Stimulated activated naive B cell treated with anti-CD40 and anti-IgM and Interleukin-4, amounts not matched to agents 10 μg/mL and 1 μg/mL and 100 μg/mL, for 72 hours (primary cell): ENCODE measurements around the gene F13B.
"Not testable (repeated sequence)": the region's sequence is repeated elsewhere in the genome, so short reads cannot be mapped to it uniquely, and the experiment has no call there.

Source experiments
- ATAC-seq, 2 donors: fragments of 150-1000 bp; cut with Tn5 transposase; replicated peaks; 2 replicates each; pipeline ENCODE4 v1.10.0; 2021; ENCODE audit warnings: moderate library complexity in 1 of 2
- DNase-seq: peaks from one replicate; pipeline ENCODE4 v3.0.0; 2021
- H3K27ac Mint-ChIP-seq: one replicate; pipeline ENCODE4 v1.8.0; 2022; ENCODE audit warnings: mild to moderate bottlenecking, mixed read lengths
- H3K27me3 Mint-ChIP-seq, 2 donors: one replicate each; pipeline ENCODE4 v1.8.0; 2022; ENCODE audit warnings: mixed read lengths in 2 of 2
- H3K36me3 Mint-ChIP-seq, 2 donors: one replicate each; pipeline ENCODE4 v1.8.0; 2022; ENCODE audit warnings: mixed read lengths in 2 of 2, mild to moderate bottlenecking in 1 of 2
- H3K4me1 Mint-ChIP-seq, 2 donors: one replicate each; pipeline ENCODE4 v1.8.0; 2022; ENCODE audit warnings: mixed read lengths in 2 of 2, mild to moderate bottlenecking in 1 of 2
- H3K4me3 Mint-ChIP-seq, 2 donors: one replicate each; pipeline ENCODE4 v1.8.0; 2022; ENCODE audit warnings: mild to moderate bottlenecking in 2 of 2, mixed read lengths in 2 of 2, moderate library complexity in 1 of 2
- H3K9me3 Mint-ChIP-seq, 2 donors: one replicate each; pipeline ENCODE4 v1.8.0; 2022; ENCODE audit warnings: mixed read lengths in 2 of 2, mild to moderate bottlenecking in 1 of 2

F13B gene, protein sequence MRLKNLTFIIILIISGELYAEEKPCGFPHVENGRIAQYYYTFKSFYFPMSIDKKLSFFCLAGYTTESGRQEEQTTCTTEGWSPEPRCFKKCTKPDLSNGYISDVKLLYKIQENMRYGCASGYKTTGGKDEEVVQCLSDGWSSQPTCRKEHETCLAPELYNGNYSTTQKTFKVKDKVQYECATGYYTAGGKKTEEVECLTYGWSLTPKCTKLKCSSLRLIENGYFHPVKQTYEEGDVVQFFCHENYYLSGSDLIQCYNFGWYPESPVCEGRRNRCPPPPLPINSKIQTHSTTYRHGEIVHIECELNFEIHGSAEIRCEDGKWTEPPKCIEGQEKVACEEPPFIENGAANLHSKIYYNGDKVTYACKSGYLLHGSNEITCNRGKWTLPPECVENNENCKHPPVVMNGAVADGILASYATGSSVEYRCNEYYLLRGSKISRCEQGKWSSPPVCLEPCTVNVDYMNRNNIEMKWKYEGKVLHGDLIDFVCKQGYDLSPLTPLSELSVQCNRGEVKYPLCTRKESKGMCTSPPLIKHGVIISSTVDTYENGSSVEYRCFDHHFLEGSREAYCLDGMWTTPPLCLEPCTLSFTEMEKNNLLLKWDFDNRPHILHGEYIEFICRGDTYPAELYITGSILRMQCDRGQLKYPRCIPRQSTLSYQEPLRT

DNA sequence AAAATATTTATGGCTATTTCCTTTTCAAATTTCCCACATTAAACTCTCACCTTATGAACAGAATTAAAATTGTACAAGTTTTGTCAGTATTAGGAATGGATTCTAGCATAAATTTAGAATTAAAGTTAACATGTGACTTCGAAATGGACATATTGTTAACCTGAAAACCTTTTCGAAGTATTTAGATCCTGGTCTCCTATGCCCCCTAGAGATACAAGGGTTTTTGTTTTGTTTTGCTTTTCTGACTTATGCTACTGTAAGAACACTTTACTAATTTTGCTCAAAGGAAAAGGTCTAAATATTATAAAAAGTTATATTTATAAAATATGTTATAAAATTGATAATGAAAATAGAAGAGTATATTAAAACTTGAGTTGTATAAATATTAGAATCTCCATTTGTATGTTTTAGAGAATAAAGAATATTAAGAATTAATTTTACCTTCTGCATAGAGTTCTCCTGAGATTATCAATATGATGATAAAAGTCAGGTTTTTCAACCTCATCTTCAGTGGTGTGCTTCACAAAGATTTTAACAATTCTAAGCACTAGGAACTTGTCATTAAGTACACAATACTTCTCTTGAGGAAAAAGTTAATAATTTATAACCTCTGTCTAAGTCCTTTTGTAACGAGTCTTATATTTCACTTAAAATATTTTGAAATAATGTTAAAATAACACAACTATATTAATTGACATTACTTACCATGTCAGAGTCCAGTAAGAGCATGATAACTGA lies at the start of gene F13B:
F13B (minus strand) TSS at position 542 of the 738 bp plus-strand sequence; CDS start at position 505, 37 bp downstream.
- no peak for ATAC-seq
- Mint-ChIP-seq H3K27ac (no peak within 1 kb of the TSS), H3K9me3 (peaks cover 0 to 7% of the 10 kb centered on the region in 2 donors), H3K27me3 (no peaks in the 10 kb centered on the region), H3K4me1 (no peaks in the 10 kb centered on the region), H3K4me3 (no peak within 1 kb of the TSS), H3K36me3 (no peaks in the 10 kb centered on the region)
- DNase-seq: no peak

DNA sequence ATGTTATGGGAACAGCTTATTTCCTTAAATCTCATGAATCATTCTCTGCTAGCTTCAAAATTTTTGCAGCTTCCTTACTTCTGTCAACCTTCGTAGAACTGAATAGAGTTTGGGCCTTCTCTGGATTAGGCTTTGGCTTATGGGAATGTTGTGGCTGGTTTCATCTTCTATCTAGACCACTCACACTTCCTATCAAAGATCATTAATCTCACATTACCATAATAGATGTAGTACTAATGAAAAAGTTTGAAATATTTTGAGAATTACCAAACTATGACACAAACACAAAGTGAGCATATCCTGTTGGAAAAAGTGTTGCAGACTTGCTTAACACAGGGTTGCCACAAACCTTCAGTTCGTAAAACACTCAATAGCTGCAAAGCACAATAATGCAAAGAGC lies 49.1 kb upstream of the F13B start:
- no peaks in the 10 kb centered on the region for H3K36me3 Mint-ChIP-seq

DNA sequence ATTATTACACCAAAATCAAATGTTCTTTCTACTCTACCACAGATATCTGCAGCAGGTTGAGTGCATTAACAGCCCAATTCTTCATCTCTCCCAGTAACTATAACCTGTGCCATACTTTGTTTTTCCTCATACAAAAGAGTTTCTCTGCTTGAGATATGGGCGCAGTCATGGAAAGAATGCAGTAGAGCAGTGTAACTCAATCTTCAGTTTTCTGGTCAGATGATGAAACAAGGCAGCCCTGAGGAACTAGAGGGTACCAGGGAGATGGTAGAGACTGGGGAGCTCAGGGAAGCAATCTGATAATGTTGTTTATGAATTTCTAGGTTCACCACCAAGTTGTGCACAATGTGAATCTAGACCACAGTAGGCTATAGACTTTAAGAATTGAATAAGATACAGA lies 39.8 kb upstream of the F13B start:
- Mint-ChIP-seq H3K27ac (no peak overlapping the region), H3K4me1 (no peaks in the 10 kb centered on the region), H3K9me3 (no peaks in the 10 kb centered on the region), H3K36me3 (no peaks in the 10 kb centered on the region), H3K27me3 (no peaks in the 10 kb centered on the region), H3K4me3 (no peak overlapping the region)
- ATAC-seq: no peak
- DNase-seq: no peak

More for the DNA sequence above, 49.1 kb upstream of the F13B start:
- peaks cover 0 to 3% of the 10 kb centered on the region in 2 donors for H3K9me3 Mint-ChIP-seq
- no peak overlapping the region for H3K4me3 Mint-ChIP-seq
- no peak overlapping the region for H3K27ac Mint-ChIP-seq
- no peaks in the 10 kb centered on the region for H3K27me3 Mint-ChIP-seq
- DNase-seq: no peak
- no peaks in the 10 kb centered on the region for H3K4me1 Mint-ChIP-seq
- no peak for ATAC-seq

DNA sequence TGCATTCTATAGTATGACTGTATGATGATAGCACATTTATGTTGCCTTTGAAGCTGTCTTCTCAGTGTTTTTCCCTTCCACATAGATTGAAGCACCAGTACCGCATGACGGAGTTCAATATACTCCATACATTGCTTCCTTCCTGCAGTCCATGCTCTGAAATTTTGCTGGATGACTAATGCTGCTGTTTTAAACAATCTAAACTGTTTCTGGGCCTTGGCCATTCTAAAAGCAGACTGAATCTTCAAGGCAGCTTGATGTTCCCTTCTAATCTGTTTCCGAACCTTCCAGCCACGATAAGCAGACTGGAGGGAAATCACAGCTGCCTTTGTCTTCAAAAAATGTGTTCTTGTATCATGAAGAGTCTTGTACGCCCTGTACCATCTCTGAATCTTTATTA lies 36.2 kb upstream of the F13B start:
- no peak overlapping the region for H3K27ac Mint-ChIP-seq
- DNase-seq (no peak), ATAC-seq (no peak)
- no peaks in the 10 kb centered on the region for H3K27me3 Mint-ChIP-seq
- H3K4me1 Mint-ChIP-seq: no peaks in the 10 kb centered on the region
- no peaks in the 10 kb centered on the region for H3K36me3 Mint-ChIP-seq
- no peaks in the 10 kb centered on the region for H3K9me3 Mint-ChIP-seq
- no peak overlapping the region for H3K4me3 Mint-ChIP-seq

DNA sequence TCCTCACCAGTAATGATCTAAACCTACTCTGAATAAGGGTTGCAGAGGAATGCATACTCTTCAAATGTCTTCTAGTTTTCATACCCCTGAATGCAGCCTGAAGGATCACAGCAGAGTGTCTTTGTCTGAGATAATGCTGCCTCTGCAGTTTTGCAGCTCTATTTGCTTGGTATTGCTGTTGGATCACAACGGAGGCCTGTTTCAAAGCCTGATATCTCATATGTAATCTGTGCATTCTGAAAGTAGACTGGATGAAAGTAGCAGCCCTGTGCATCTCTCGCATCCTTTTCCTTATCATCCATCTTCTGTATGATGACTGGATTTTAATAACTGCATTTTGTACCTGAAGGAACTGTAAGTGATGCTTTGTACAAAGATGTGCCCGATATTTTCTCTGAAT lies 34.9 kb upstream of the F13B start:
- DNase-seq (no peak), ATAC-seq (no peak)
- no peaks in the 10 kb centered on the region for H3K4me1 Mint-ChIP-seq
- H3K27ac Mint-ChIP-seq: no peak overlapping the region
- no peaks in the 10 kb centered on the region for H3K9me3 Mint-ChIP-seq
- H3K4me3 Mint-ChIP-seq: no peak overlapping the region
- H3K27me3 Mint-ChIP-seq: no peaks in the 10 kb centered on the region
- H3K36me3 Mint-ChIP-seq: no peaks in the 10 kb centered on the region

DNA sequence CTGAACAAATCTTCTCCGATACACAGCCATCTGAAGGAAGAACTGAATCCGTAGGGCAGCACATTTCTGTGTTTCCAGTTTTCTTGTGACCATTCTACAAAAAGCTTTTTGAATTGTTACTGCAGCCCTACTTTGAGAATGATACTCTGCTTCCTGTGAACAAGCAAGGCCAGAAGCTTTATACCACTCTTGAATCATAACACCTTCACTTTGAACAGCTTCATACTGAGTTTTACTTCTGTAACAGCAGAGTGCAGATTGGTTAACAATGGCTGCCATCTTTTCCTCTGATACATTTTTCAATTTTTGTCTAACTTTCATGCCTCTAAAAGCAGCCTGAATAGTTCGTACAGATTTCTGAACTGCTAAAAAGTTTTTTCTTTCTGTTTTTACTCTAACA lies 33.6 kb upstream of the F13B start:
- no peaks in the 10 kb centered on the region for H3K9me3 Mint-ChIP-seq
- no peaks in the 10 kb centered on the region for H3K36me3 Mint-ChIP-seq
- no peak for DNase-seq
- no peaks in the 10 kb centered on the region for H3K27me3 Mint-ChIP-seq
- H3K4me3 Mint-ChIP-seq: no peak overlapping the region
- no peaks in the 10 kb centered on the region for H3K4me1 Mint-ChIP-seq
- H3K27ac Mint-ChIP-seq: no peak overlapping the region
- no peak for ATAC-seq

DNA sequence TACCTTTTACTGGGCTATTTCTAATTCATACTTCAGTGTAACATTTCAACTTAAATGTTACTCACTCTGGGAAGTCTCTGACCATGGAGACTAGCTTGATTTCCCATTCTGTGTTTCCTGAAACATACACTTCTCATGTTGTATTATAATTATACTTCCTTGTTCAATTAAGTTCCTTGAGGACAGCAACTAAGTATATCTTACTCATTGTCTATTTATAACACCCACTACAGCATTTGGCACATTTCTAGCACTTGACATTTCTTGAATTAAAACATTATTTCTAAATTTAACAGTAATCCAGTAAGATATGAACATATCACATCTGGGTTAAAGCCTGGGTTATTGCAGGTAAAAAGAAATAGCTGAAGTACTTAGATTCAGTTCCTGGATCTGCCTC lies 32.4 kb upstream of the F13B start:
- DNase-seq: no peak
- no peak for ATAC-seq
- H3K9me3 Mint-ChIP-seq: no peaks in the 10 kb centered on the region
- no peak overlapping the region for H3K4me3 Mint-ChIP-seq
- H3K4me1 Mint-ChIP-seq: no peaks in the 10 kb centered on the region
- H3K36me3 Mint-ChIP-seq: no peaks in the 10 kb centered on the region
- no peaks in the 10 kb centered on the region for H3K27me3 Mint-ChIP-seq
- H3K27ac Mint-ChIP-seq: no peak overlapping the region

DNA sequence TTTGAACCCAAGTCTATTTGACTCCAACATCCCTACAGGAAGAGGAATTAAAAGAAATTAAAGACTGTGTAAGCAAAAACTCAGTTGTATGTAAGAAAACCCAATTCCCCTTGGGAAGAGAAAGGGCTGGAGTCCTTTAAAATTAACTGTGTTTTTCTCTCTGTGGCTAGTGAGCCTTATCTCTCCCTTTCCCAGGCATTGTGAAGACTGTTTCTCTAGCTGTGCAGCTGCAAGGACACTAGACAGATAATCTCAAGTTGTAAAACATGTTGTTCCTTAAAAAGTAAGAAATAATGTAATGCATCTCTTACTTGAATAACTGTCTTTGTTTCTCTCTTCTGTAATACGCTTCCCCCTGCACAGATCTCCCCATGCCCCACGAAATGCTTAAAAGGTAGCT lies 29.9 kb upstream of the F13B start:
- not testable (repeated sequence) for H3K9me3 Mint-ChIP-seq, H3K4me3 Mint-ChIP-seq, H3K27ac Mint-ChIP-seq, H3K36me3 Mint-ChIP-seq, H3K4me1 Mint-ChIP-seq, H3K27me3 Mint-ChIP-seq, ATAC-seq, DNase-seq

DNA sequence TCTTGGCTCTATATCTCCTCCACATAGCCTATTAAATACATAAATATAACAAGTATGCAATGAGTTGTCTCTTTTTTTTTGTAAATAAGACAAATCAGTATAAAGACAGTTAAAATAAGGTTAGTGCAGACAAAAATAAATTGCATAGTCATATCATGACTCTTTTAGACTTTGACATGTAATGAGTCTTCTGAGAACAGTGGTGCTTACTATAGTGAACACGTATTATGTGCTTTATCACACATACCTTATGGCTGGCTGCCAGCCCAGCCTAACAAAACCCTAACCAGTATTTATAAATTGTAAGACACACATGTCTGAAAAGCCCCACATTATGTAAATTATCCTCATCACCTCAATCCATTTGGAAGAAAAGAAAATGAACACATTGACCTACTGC lies 29.1 kb upstream of the F13B start:
- H3K4me3 Mint-ChIP-seq: no peak overlapping the region

DNA sequence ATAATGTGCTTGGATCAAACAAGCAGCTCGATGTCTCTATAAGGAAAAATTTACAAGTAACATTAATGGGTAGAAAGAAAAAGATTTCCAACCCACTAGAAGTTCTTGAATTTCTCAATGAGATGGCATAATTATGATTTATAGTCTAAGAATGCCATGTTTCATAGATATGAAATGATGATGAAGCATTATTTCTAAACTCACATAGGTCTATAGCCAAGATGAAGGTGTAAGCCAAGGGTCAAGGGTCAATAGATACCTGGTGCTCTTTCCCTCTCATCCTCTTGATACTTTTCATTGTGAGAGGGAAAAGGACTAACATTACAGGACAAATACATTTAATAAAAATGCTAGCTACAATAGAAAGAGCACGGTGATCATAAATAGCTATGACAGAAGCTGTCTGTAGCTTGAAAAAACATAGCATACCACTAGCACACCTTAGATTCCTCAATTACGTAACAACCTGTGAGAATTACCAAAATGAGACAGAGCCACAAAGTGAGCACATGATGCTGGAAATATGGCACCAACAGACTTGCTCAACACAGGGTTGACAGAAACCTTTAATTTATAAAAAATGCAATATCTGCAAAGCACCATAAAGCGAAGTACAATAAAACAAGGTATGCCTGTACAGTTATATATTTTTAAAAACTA lies 26.3 kb upstream of the F13B start:
- no peak overlapping the region for H3K4me3 Mint-ChIP-seq
- no peaks in the 10 kb centered on the region for H3K9me3 Mint-ChIP-seq
- no peaks in the 10 kb centered on the region for H3K27me3 Mint-ChIP-seq
- H3K36me3 Mint-ChIP-seq: no peaks in the 10 kb centered on the region
- H3K4me1 Mint-ChIP-seq: no peaks in the 10 kb centered on the region
- no peak overlapping the region for H3K27ac Mint-ChIP-seq
- DNase-seq (no peak), ATAC-seq (no peak)

More for the DNA sequence above, 29.1 kb upstream of the F13B start:
- Mint-ChIP-seq H3K27ac (no peak overlapping the region), H3K4me1 (no peaks in the 10 kb centered on the region), H3K9me3 (no peaks in the 10 kb centered on the region), H3K36me3 (no peaks in the 10 kb centered on the region), H3K27me3 (no peaks in the 10 kb centered on the region)
- no peak for DNase-seq
- ATAC-seq: no peak

DNA sequence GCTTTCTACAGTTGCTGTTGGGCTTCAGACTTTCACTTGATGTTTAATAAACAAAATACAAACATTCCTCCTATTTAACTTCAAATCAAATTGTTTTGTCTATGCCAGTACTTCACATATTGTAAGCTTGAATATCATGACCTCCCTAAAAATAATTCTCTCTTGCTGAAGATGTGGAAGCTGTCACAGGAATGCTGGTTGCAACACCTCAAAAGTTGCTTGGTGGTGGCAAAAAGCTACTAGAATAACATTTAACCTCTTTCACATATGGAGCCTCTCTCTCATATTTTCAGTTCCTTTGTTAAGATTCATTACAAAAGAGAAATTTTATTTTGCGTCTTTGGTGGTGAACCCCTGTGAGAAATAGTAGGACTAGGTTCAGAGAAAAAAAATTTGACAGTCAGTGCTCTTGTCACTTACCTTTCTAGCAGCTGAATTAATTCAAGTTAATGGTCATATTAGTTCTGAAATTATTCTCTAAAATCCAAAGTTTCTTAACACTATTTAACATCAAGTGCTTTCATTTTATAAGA lies 25.5 kb upstream of the F13B start:
- DNase-seq (no peak), ATAC-seq (no peak)
- H3K4me1 Mint-ChIP-seq: no peaks in the 10 kb centered on the region
- H3K27ac Mint-ChIP-seq: no peak overlapping the region
- H3K27me3 Mint-ChIP-seq: no peaks in the 10 kb centered on the region
- H3K36me3 Mint-ChIP-seq: no peaks in the 10 kb centered on the region
- H3K9me3 Mint-ChIP-seq: no peaks in the 10 kb centered on the region
- no peak overlapping the region for H3K4me3 Mint-ChIP-seq

DNA sequence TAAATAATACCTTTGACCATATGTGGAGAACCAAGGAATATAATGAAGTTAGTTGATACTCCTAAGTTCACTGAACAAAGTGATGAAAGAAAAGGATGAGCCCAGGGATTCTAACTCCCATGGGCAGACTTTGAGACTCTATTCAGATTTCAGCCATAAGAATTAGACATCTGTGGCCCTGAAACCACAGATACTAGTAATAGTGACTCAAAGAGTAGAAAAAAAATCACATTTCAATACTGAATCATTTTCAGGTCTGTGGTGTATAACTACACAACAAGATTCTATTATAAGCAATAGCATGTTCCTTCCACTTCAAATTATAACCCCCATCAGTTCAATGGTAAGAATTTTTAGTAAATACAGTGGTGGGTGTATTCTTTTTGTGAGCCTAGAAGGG lies 16.4 kb upstream of the F13B start:
- Mint-ChIP-seq H3K27me3 (no peaks in the 10 kb centered on the region), H3K4me3 (no peak overlapping the region), H3K4me1 (no peaks in the 10 kb centered on the region), H3K27ac (no peak overlapping the region), H3K36me3 (peaks cover 4 to 6% of the 10 kb centered on the region in 2 donors), H3K9me3 (peaks cover 13 to 17% of the 10 kb centered on the region in 2 donors)
- DNase-seq (no peak), ATAC-seq (no peak)

DNA sequence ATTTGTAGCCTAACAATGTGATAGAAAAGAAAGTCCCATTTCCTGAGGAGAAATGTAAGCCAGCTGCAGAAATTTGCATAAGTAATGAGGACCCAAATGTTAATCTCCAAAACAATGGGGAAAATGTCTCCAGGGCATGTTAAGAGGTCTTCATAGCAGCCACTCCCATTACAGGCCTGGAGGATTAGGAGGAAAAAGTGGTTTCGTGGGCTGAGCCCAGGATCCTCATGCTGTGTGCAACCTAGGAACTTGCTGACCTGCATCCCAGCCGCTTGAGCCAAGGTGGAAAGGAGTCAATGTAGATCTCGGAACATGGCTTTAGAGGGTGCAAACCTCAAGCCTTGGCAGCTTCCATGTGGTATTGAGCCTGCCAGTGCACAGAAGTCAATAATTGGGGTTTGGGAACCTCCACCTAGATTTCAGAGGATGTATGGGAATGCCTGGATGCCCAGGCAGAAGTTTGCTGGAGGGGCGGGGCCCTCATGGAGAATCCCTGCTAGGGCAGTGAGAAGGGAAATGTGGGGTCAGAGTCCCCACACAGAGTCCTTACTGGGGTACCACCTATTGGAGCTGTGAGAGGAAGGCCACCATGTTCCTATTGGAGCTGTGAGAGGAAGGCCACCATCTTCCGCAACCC lies 14.2 kb upstream of the F13B start:
- Mint-ChIP-seq H3K4me3 (no peak overlapping the region), H3K36me3 (peaks cover 4 to 6% of the 10 kb centered on the region in 2 donors), H3K9me3 (peaks cover 13 to 17% of the 10 kb centered on the region in 2 donors), H3K27me3 (no peaks in the 10 kb centered on the region), H3K4me1 (no peaks in the 10 kb centered on the region), H3K27ac (no peak overlapping the region)
- ATAC-seq (no peak), DNase-seq (no peak)

DNA sequence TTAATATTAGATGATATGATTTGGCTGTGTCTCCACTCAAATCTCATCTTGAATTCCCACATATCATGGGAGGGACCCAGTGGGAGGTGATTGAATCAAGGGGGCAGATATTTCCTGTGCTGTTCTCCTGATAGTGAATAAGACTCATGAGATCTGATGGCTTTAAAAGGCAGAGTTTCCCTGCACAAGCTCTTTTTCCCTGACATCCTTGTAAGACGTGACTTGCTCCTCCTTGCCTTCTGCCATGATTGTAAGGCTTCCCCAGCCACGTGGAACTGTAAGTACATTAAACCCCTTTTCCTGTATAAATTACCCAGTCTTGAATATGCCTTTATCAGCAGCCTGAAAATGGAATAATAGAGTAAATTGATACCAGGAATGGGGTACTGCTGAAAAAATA lies 13.3 kb upstream of the F13B start:
- Mint-ChIP-seq H3K27me3 (no peaks in the 10 kb centered on the region), H3K9me3 (peaks cover 13 to 20% of the 10 kb centered on the region in 2 donors), H3K4me1 (no peaks in the 10 kb centered on the region), H3K36me3 (peaks cover 4 to 6% of the 10 kb centered on the region in 2 donors), H3K27ac (no peak overlapping the region), H3K4me3 (no peak overlapping the region)
- no peak for DNase-seq
- ATAC-seq: no peak
